ENCODE data around the gene NXF1. TPM values are rescaled to one million over a fixed set of nuclear protein-coding genes. Genes with fewer than 3 reads are reported as not detected.

The NXF1 gene
- total and polyA plus RNA-seq, 2 of the 13 experiments (the other 11 are each of a cell fraction or from before 2014, with no cell fraction given), result 30.4 to 30.9 TPM

- no peak for TF ChIP-seq SNAPC4 (CRISPR knock-in tag; IDR thresholded peaks at IDR 0.05)
- TF ChIP-seq REPIN1 (CRISPR knock-in tag; IDR thresholded peaks at IDR 0.05; ENCODE audit: borderline replicate concordance, low read depth), result no peak
- no peak for TF ChIP-seq ZNF468 (CRISPR knock-in tag; IDR thresholded peaks at IDR 0.05)
- TF ChIP-seq MLX (CRISPR knock-in tag; IDR thresholded peaks at IDR 0.05), result no peak
- TF ChIP-seq RBM22 (optimal IDR thresholded peaks at IDR 0.05; ENCODE audit: low read length), result peak; percentile 88
- peak; percentile 56; the same call in 1 of the 2 replicates for TF ChIP-seq PRDM15 (CRISPR knock-in tag; IDR thresholded peaks at IDR 0.05)
- TF ChIP-seq KAT8 (CRISPR knock-in tag; IDR thresholded peaks at IDR 0.05), result no peak
- no peak for TF ChIP-seq ZSCAN5A (CRISPR knock-in tag; IDR thresholded peaks at IDR 0.05; ENCODE audit: borderline replicate concordance)
- no peak for TF ChIP-seq DNMT3B (CRISPR knock-in tag; conservative IDR thresholded peaks at IDR 0.05)
- no peak for TF ChIP-seq NRL (CRISPR knock-in tag; IDR thresholded peaks at IDR 0.05; ENCODE audit: borderline replicate concordance)
- TF ChIP-seq MED8 (CRISPR knock-in tag; IDR thresholded peaks at IDR 0.05; ENCODE audit: insufficient replicate concordance), result no peak
- no peak for TF ChIP-seq E2F1 (CRISPR knock-in tag; IDR thresholded peaks at IDR 0.05)
Observed at GRCh38 chr11:62832336-62833234, 27.3 kb upstream of the NXF1 start, which contains the start of gene TEX54 (continued).
